HepG2 (cell line): ENCODE measurements around the gene DSTYK. TPM values are rescaled to one million over a fixed set of nuclear protein-coding genes. Genes with fewer than 3 reads are reported as not detected.

Experiments used
- ATAC-seq: fragments of 200-7000 bp; cut with Tn5 transposase; 3 replicates; pipeline ENCODE4 v1.9.1; 2020; ENCODE audit warnings: mild to moderate bottlenecking, moderate library complexity
- BruUV-seq: library from RNA; stranded (reverse); fragments of 400-500 nt; replicated peaks from 2 replicates; lab custom pipeline; 2021; lab: Mats Ljungman, UMichigan
- CTCF ChIA-PET: fragments of 300-600 bp; formaldehyde crosslinking; extraction: SDS; loops from one replicate; lab custom pipeline; 2021; ENCODE audit warnings: low total read pairs, inconsistent platforms, low intra/inter-chr PET ratio; lab: Yijun Ruan, JAX
- POLR2A ChIA-PET: fragments of 350-600 bp; sonication (Branson Sonifier 250); formaldehyde crosslinking; loops from one replicate; lab custom pipeline; 2020; ENCODE audit warnings: antibody characterized with exemption, inconsistent platforms; lab: Yijun Ruan, JAX
- DNase-seq: peaks from one replicate; pipeline ENCODE4 v3.0.0-alpha.2; 2015; ENCODE audit warnings: low spot score
- FAIRE-seq: peaks from 3 replicates; lab custom pipeline; 2011; peaks lifted over from hg19 to GRCh38; lab: Jason Lieb, UNC
- H2AFZ ChIP-seq: one replicate; pipeline ENCODE4 v1.6.1; 2011; ENCODE audit warnings: low read length, inconsistent platforms
- H3K27ac ChIP-seq: fragments of 300-600 bp; 3 replicates; pipeline ENCODE4 v1.8.0; 2011; ENCODE audit warnings: mixed run types, mild to moderate bottlenecking, mixed read lengths, low read length, inconsistent platforms; ENCODE audit not compliant: insufficient read depth; ENCODE audit errors: extremely low read length
- H3K27me3 ChIP-seq, 2 experiments: fragments of 200-600 bp in 1 of 2; 2 replicates in 1 of 2; 3 replicates in 1 of 2; pipeline versions ENCODE4 v1.6.0 to v1.8.0; 2011; ENCODE audit warnings: low read length in 2 of 2, mild to moderate bottlenecking in 2 of 2, moderate library complexity in 2 of 2, inconsistent platforms in 1 of 2; ENCODE audit not compliant: insufficient read depth in 2 of 2, control insufficient read depth in 1 of 2
- H3K36me3 ChIP-seq, 2 experiments: fragments of 200-600 bp in 1 of 2; replicated peaks in 1 of 2; 2 replicates in 1 of 2; 3 replicates in 1 of 2; pipeline versions ENCODE4 v1.5.1 to v1.8.0; 2011; ENCODE audit warnings: low read length in 2 of 2, inconsistent platforms in 1 of 2; ENCODE audit not compliant: insufficient read depth in 2 of 2, control insufficient read depth in 1 of 2
- H3K4me1 ChIP-seq: 2 replicates; pipeline ENCODE4 v1.5.1; 2012; ENCODE audit warnings: low read length, inconsistent platforms; ENCODE audit not compliant: insufficient read depth
- H3K4me2 ChIP-seq: 2 replicates; pipeline ENCODE4 v1.6.0; 2011; ENCODE audit warnings: low read depth, low read length, inconsistent platforms
- H3K4me3 ChIP-seq, 3 experiments: fragments of 200-600 bp in 1 of 3; sonication (generic), shearing (Covaris generic) in 1 of 3; replicated peaks in 1 of 3; 2 replicates each; pipeline ENCODE4 v1.5.1; 2011 to 2016; ENCODE audit warnings: low read length in 3 of 3, inconsistent platforms in 2 of 3, low read depth in 2 of 3, mild to moderate bottlenecking in 2 of 3, control low read depth in 1 of 3, mixed read lengths in 1 of 3; ENCODE audit not compliant: insufficient read depth in 1 of 3
- H3K79me2 ChIP-seq: one replicate; pipeline ENCODE4 v1.6.1; 2011; ENCODE audit warnings: low read length, inconsistent platforms; ENCODE audit not compliant: insufficient read depth
- H3K9ac ChIP-seq: 2 replicates; pipeline ENCODE4 v1.6.0; 2011; ENCODE audit warnings: mild to moderate bottlenecking, low read depth, low read length, inconsistent platforms; ENCODE audit not compliant: insufficient read depth
- H3K9me3 ChIP-seq: 2 replicates; pipeline ENCODE4 v1.5.1; 2012; ENCODE audit warnings: mild to moderate bottlenecking, low read length
- H4K20me1 ChIP-seq: 2 replicates; pipeline ENCODE4 v1.6.0; 2011; ENCODE audit warnings: inconsistent platforms, mild to moderate bottlenecking, low read length, moderate library complexity; ENCODE audit not compliant: insufficient read depth
- GATAD2A ChIP-seq: IDR thresholded peaks from 2 replicates; pipeline ENCODE4 v1.6.1; 2016
- HNF4A ChIP-seq: sonication (generic); formaldehyde crosslinking; IDR thresholded peaks from 2 replicates; pipeline ENCODE4 v1.4.0; 2020; ENCODE audit warnings: missing genetic modification reagents
- NFRKB ChIP-seq: fragments of 450-650 bp; IDR thresholded peaks from 2 replicates; pipeline ENCODE4 v1.6.1; 2017
- ONECUT2 ChIP-seq: sonication (generic); formaldehyde crosslinking; IDR thresholded peaks from 2 replicates; pipeline ENCODE4 v1.4.0; 2020; ENCODE audit warnings: missing genetic modification reagents
- PAXIP1 ChIP-seq: sonication (generic); formaldehyde crosslinking; conservative IDR thresholded peaks from 2 replicates; pipeline ENCODE4 v1.4.0; 2020; ENCODE audit warnings: mild to moderate bottlenecking, missing genetic modification reagents, moderate library complexity
- POGZ ChIP-seq: sonication (generic); formaldehyde crosslinking; IDR thresholded peaks from 2 replicates; pipeline ENCODE4 v1.4.0; 2020; ENCODE audit warnings: mild to moderate bottlenecking, missing genetic modification reagents
- SOX13 ChIP-seq, 3 experiments: fragments of 450-650 bp in 1 of 3; sonication (generic) in 1 of 3; formaldehyde crosslinking in 1 of 3; IDR thresholded peaks in 2 of 3; conservative IDR thresholded peaks in 1 of 3; 2 replicates each; pipeline versions ENCODE4 v1.5.0 to v1.6.1; 2016 to 2020; ENCODE audit warnings: antibody characterized with exemption in 1 of 3, mild to moderate bottlenecking in 1 of 3, missing compliant biosample characterization in 1 of 3, missing genetic modification reagents in 1 of 3, moderate library complexity in 1 of 3
- THRA ChIP-seq: sonication (generic); formaldehyde crosslinking; IDR thresholded peaks from 2 replicates; pipeline ENCODE4 v1.4.0; 2020; ENCODE audit warnings: missing genetic modification reagents, borderline replicate concordance
- ZNF362 ChIP-seq: sonication (generic); formaldehyde crosslinking; IDR thresholded peaks from 2 replicates; pipeline ENCODE4 v1.4.0; 2020; ENCODE audit warnings: missing genetic modification reagents, mild to moderate bottlenecking, borderline replicate concordance
- WGBS: methylation state at CpG from one replicate; pipeline ENCODE4 v1.1.6; 2017; ENCODE audit warnings: low lambda C conversion rate; 5-methylcytosine and 5-hydroxymethylcytosine counted together
- in situ Hi-C: cut with HindIII; loops from 2 replicates; pipeline ENCODE4 v1.10.0; 2017; ENCODE audit warnings: low pct_unique_long_range_greater_than_20kb; ENCODE audit not compliant: extremely low pct_ligation_motif_present
- intact Hi-C: fragments of 100-400 bp; cut with micrococcal nuclease; formaldehyde crosslinking; loops from one replicate; pipeline ENCODE4 v1.10.0; 2022; ENCODE audit not compliant: unreplicated experiment
- polyA plus RNA-seq, 8 experiments: library from polyadenylated mRNA; depleted of rRNA in 3 of 8; stranded (reverse) in 7 of 8; unstranded in 1 of 8; fragments of >200 nt; fragmentation: Illumina TruSeq in 4 of 8; extraction: Trizol in 4 of 8; gene quantifications; 2 replicates each; pipeline versions ENCODE4 v1.2.1 to v1.2.3, GENCODE V29; 2011 to 2016; ENCODE audit warnings: low read depth in 4 of 8, missing spikeins in 1 of 8, mixed read lengths in 1 of 8; ENCODE audit not compliant: insufficient read depth in 1 of 8
- total RNA-seq, 5 experiments: library from RNA; depleted of rRNA; stranded (reverse); fragments of >200 nt; fragmentation: Illumina TruSeq; extraction: Trizol; gene quantifications; 2 replicates each; pipeline ENCODE4 v1.2.3, GENCODE V29; 2016; ENCODE audit warnings: low read depth in 1 of 5
- TF ChIP-seq, protein P1 (sequence below): IDR thresholded peaks from 2 replicates; pipeline ENCODE4 v1.4.0; 2020; ENCODE audit warnings: mild to moderate bottlenecking, missing genetic modification reagents

DSTYK gene
- total and polyA plus RNA-seq, 2 of the 13 experiments (the other 11 are each of a cell fraction or from before 2014, with no cell fraction given): 2.6 to 4.8 TPM

DNA sequence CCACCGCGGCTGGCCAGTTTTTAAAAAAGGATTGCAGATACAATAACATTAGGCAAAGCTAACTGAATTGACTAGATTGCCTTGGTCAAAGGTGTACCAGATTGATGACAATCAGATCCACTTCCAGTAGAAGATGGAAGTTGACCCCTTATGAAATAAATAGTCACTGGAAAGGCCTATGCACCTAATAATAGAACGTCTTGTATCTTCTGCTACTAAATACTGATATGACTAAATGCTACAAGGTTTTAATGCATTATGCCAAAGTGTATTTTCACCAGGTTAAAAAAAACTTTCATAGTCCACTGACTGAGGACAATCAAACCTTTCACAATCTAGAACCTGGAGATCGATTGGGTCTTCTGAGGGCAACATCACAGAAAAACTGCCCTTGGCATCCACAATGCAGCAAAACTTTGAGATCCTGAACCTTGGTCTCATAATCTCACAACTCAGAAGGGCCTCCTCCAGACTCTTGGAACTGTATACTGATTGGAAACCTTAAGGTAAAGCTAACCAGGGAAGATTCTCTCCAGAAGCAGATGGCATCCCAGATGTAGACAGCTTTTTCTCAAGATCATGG is 82.0 kb downstream of the DSTYK start:
- in situ Hi-C loops (no loop called here), intact Hi-C loops (no loop called here)
- DNase-seq (no peak), FAIRE-seq (no peak), ATAC-seq (peak; percentile 52)
- Histone ChIP-seq H3K36me3 (no peaks in the 10 kb centered on the region), H3K4me1 (peaks cover 13% of the 10 kb centered on the region), H2AFZ (no peak overlapping the region), H3K9ac (no peak overlapping the region), H3K27me3 (no peaks in the 10 kb centered on the region), H4K20me1 (no peaks in the 10 kb centered on the region), H3K27ac (no peak overlapping the region), H3K9me3 (no peaks in the 10 kb centered on the region), H3K79me2 (no peaks in the 10 kb centered on the region), H3K4me2 (peak overlapping the region; percentile 27; the same call in 1 of the 2 replicates), H3K4me3 (no peak overlapping the region)
- ChIA-PET CTCF (no interaction called here), POLR2A (no interaction called here)
- no TSS peak for BruUV-seq
- 9% methylated on average over 4 of the region's 4 CpGs for WGBS
- peak; percentile 64 for TF ChIP-seq GATAD2A (CRISPR knock-in tag)
- no peak for TF ChIP-seq POGZ (CRISPR knock-in tag)
- peak; percentile 85; the same call in 1 of the 2 replicates for TF ChIP-seq THRA (CRISPR knock-in tag)
- peak; percentile 55; the same call in 1 of the 2 replicates for TF ChIP-seq PAXIP1
- peak; percentile 47 for TF ChIP-seq HNF4A (CRISPR knock-in tag)
- TF ChIP-seq ZNF362: 0 out of 2 replicates have a peak, but pooled peaks have one; percentile 21
- TF ChIP-seq, protein P1, sequence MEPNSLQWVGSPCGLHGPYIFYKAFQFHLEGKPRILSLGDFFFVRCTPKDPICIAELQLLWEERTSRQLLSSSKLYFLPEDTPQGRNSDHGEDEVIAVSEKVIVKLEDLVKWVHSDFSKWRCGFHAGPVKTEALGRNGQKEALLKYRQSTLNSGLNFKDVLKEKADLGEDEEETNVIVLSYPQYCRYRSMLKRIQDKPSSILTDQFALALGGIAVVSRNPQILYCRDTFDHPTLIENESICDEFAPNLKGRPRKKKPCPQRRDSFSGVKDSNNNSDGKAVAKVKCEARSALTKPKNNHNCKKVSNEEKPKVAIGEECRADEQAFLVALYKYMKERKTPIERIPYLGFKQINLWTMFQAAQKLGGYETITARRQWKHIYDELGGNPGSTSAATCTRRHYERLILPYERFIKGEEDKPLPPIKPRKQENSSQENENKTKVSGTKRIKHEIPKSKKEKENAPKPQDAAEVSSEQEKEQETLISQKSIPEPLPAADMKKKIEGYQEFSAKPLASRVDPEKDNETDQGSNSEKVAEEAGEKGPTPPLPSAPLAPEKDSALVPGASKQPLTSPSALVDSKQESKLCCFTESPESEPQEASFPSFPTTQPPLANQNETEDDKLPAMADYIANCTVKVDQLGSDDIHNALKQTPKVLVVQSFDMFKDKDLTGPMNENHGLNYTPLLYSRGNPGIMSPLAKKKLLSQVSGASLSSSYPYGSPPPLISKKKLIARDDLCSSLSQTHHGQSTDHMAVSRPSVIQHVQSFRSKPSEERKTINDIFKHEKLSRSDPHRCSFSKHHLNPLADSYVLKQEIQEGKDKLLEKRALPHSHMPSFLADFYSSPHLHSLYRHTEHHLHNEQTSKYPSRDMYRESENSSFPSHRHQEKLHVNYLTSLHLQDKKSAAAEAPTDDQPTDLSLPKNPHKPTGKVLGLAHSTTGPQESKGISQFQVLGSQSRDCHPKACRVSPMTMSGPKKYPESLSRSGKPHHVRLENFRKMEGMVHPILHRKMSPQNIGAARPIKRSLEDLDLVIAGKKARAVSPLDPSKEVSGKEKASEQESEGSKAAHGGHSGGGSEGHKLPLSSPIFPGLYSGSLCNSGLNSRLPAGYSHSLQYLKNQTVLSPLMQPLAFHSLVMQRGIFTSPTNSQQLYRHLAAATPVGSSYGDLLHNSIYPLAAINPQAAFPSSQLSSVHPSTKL: 0 out of 2 replicates have a peak, but pooled peaks have one; percentile 16
- TF ChIP-seq SOX13 (IDR thresholded peaks at IDR 0.05): no peak
- TF ChIP-seq SOX13 (CRISPR knock-in tag; conservative IDR thresholded peaks at IDR 0.05 in 1 of 2, IDR thresholded peaks at IDR 0.05 in 1 of 2): peak in 1 of 2 experiments; percentile 19; a peak in 1 of 4 replicates
- TF ChIP-seq NFRKB: no peak
- peak; percentile 62 for TF ChIP-seq ONECUT2 (CRISPR knock-in tag)
